K562 treated with DMSO at 1 percent for 4 hours (cell line): ENCODE results near the gene MAB21L4. TPM values are rescaled to one million over a fixed set of nuclear protein-coding genes. Genes with fewer than 3 reads are reported as not detected.

Experiments used
- total RNA-seq: library from RNA; unstranded; fragments of 300-600 nt; gene quantifications from 2 replicates; pipeline ENCODE4 v1.2.3, GENCODE V29; 2022; ENCODE audit not compliant: insufficient read depth

Gene MAB21L4
- total RNA-seq, result not detected in 2 replicates

GRCh38 chr2:240895656-240896388 lies at the start of gene MAB21L4:
Gene MAB21L4 (minus strand): TSS chr2:240896156. CDS start chr2:240895997, 159 bp downstream.

GRCh38 chr2:240906141-240906910 lies 10.4 kb upstream of the MAB21L4 start, which contains the start of gene CROCC2:
Gene CROCC2 (plus strand): TSS chr2:240906336. CDS start chr2:240906514, 178 bp downstream.

GRCh38 chr2:240868286-240869108 lies 27.5 kb downstream of the MAB21L4 start, which contains the start of gene AGXT:
Gene AGXT (plus strand): TSS chr2:240868824. CDS start chr2:240868866, 42 bp downstream.

Other genes starting within 250 kb of the MAB21L4 start
- gene AQP12B, start 213.3 kb downstream of the MAB21L4 start, total RNA-seq, result not detected in 2 replicates
- gene AQP12A, start 204.3 kb downstream of the MAB21L4 start, total RNA-seq, result not detected in 2 replicates
- gene KIF1A, start 75.9 kb downstream of the MAB21L4 start, total RNA-seq, result 2.0 TPM in 1 of 2 replicates, not detected in the other
- gene AGXT, start 27.3 kb downstream of the MAB21L4 start, total RNA-seq, result not detected in 2 replicates
- gene CROCC2, start 10.2 kb upstream of the MAB21L4 start, total RNA-seq, result not detected in 2 replicates
- gene SNED1, start 102.5 kb upstream of the MAB21L4 start, total RNA-seq, result 0.28 TPM in 1 of 2 replicates, not detected in the other
- 6.7 and 9.1 TPM in 2 replicates for gene MTERF4, start 206.1 kb upstream of the MAB21L4 start, total RNA-seq